ENCODE data around the gene PTGER2.

GRCh38 chr14:52305014-52305413 is 9.1 kb upstream of the PTGER2 start:
- TF ChIP-seq CTCF (IDR thresholded peaks at IDR 0.05 in 2 of 3, conservative IDR thresholded peaks at IDR 0.05 in 1 of 3; ENCODE audit: control insufficient read depth in 2 of 3, extremely low read depth in 1 of 3, insufficient read depth in 1 of 3, low read depth in 3 of 3, low read length in 3 of 3) (no peak), BHLHE40 (IDR thresholded peaks at IDR 0.05; ENCODE audit: borderline replicate concordance in 1 of 2, low read depth in 2 of 2, low read length in 1 of 2) (no peak), CHD2 (IDR thresholded peaks at IDR 0.05; ENCODE audit: borderline replicate concordance, low read depth, low read length) (no peak), SIX5 (IDR thresholded peaks at IDR 0.05; ENCODE audit: low read depth, low read length, severe bottlenecking) (no peak), NRF1 (conservative IDR thresholded peaks at IDR 0.05; ENCODE audit: low read depth, low read length) (no peak), POLR2A (IDR thresholded peaks at IDR 0.05; ENCODE audit: low read depth, low read length) (no peak)
